HUES64 (cell line): ENCODE results near the gene PRSS16.
"Not testable (repeated sequence)": the region's sequence is repeated elsewhere in the genome, so short reads cannot be mapped to it uniquely, and the experiment has no call there.

Experiments used
- H3K27ac ChIP-seq: 2 replicates; pipeline ENCODE4 v1.7.0; 2013; ENCODE audit warnings: low read depth, low read length, inconsistent platforms
- H3K27me3 ChIP-seq: 2 replicates; pipeline ENCODE4 v1.6.1; 2013; ENCODE audit warnings: mild to moderate bottlenecking, low read length; ENCODE audit not compliant: insufficient read depth
- H3K36me3 ChIP-seq: 2 replicates; pipeline ENCODE4 v1.6.1; 2013; ENCODE audit warnings: mild to moderate bottlenecking, low read length; ENCODE audit not compliant: insufficient read depth
- H3K4me1 ChIP-seq: 2 replicates; pipeline ENCODE4 v1.6.1; 2013; ENCODE audit warnings: mild to moderate bottlenecking, low read length, moderate library complexity; ENCODE audit not compliant: insufficient read depth
- H3K4me3 ChIP-seq: 2 replicates; pipeline ENCODE4 v1.5.1; 2013; ENCODE audit warnings: mild to moderate bottlenecking, low read length, moderate library complexity
- H3K9ac ChIP-seq: 2 replicates; pipeline ENCODE4 v1.6.1; 2013; ENCODE audit warnings: mild to moderate bottlenecking, low read depth, low read length
- H3K9me3 ChIP-seq: 2 replicates; pipeline ENCODE4 v1.6.1; 2013; ENCODE audit warnings: low read depth, low read length; ENCODE audit not compliant: insufficient read depth
- whole genome bisulfite sequencing: fragments of 150-250, 120-280 bp; methylation state at CpG from one replicate; pipeline ENCODE4 v1.1.7; 2013; ENCODE audit warnings: missing lambda C conversion rate; 5-methylcytosine and 5-hydroxymethylcytosine counted together

Gene PRSS16

DNA sequence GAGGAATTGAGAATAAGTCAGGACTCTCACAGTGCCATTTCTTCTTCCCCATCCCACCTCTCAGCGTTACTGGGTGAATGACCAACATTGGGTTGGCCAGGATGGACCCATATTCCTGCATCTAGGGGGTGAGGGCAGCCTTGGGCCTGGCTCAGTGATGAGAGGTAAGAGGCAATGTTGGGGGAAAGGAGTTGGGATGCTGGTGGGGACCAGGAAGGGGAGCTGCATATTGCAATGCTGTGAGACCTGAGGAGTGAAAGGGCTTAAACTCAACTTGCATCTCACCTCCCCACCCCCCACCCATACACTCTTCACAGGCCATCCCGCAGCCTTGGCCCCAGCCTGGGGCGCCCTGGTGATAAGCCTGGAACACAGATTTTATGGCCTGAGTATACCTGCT lies 1.3 kb downstream of the PRSS16 start:
- H3K27ac ChIP-seq, result no peak overlapping the region
- H3K4me1 ChIP-seq, result peaks cover 5% of the 10 kb centered on the region; the same call in 1 of the 2 replicates
- H3K9me3 ChIP-seq, result no peaks in the 10 kb centered on the region
- H3K36me3 ChIP-seq, result no peaks in the 10 kb centered on the region; the same call in 1 of the 2 replicates
- H3K4me3 ChIP-seq, result no peak overlapping the region
- H3K27me3 ChIP-seq, result peaks cover 45% of the 10 kb centered on the region
- H3K9ac ChIP-seq, result no peak overlapping the region
- 92% methylated on average over 3 of the region's 3 CpGs for WGBS

DNA sequence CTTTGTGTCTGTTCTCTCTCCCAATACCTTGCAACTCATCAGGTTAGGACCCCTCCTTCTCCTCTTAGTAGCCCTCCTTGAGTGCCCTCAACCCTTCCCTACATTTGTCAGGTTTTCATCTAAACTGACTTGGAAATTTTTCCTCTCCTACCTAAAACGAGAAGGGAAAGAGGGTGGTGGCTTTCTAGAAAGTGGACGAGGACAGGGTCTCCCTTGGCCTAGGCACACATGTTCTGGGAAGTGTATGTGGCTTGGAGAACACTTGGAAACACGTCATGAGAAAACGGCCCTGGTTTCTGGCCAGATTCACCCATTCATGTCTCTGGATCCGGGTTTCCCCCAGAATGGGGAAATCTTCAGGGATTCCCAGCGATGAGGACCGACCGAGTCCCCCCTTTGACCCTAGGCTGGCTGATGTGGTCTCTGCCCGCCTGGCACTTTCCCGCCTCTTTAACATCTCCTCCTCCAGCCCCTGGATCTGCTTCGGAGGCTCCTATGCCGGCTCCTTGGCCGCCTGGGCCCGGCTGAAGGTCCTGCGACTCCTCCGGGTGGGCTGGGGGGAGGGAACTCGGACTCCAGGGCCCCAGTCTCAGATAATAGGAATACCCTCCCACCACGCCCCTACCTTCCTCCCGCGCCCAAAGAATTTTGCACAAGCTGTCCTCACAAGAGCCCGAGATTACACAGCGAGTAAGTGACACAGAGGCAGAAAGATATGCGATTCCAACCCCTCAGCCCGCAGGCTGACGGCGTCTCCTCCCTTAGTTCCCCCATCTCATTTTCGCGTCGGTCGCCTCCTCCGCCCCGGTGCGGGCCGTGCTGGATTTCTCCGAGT lies 3.0 kb downstream of the PRSS16 start:
- Histone ChIP-seq H3K27me3 (peaks cover 43% of the 10 kb centered on the region), H3K36me3 (no peaks in the 10 kb centered on the region; the same call in 1 of the 2 replicates), H3K4me1 (peaks cover 5% of the 10 kb centered on the region; the same call in 1 of the 2 replicates), H3K27ac (peak overlapping the region; percentile 19; the same call in 1 of the 2 replicates), H3K9me3 (no peaks in the 10 kb centered on the region), H3K9ac (peak overlapping the region; percentile 72), H3K4me3 (peak overlapping the region; percentile 69)
- 3% methylated on average over 35 of the region's 35 CpGs for WGBS

DNA sequence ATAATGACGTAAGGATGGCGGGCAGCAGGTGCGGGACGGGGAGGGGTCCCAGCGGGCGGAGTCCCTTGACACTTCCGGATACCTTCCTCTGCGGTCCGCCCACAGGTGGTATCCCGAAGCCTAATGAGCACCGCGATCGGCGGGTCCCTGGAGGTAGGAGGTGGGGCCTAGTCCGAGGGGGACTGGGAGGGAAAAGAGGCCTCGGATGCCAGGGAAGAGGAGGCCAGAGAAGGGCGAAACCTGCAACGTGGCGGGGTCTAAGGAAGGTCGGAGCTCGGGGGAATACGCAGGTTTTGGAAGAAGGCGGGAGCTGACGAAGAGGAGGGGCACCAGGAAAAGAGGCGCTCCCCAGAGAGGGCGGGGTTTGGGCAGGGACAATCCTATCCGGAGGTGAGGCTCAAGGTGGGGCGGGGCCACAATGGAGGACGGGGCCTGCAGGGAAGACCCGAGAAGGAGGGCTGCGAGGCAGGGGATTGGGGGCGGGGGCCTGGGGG lies 3.7 kb downstream of the PRSS16 start:
- Histone ChIP-seq H3K9me3 (no peaks in the 10 kb centered on the region), H3K4me3 (peak overlapping the region; percentile 69), H3K4me1 (peaks cover 5% of the 10 kb centered on the region; the same call in 1 of the 2 replicates), H3K36me3 (no peaks in the 10 kb centered on the region; the same call in 1 of the 2 replicates), H3K9ac (peak overlapping the region; percentile 72), H3K27ac (peak overlapping the region; percentile 19; the same call in 1 of the 2 replicates), H3K27me3 (peaks cover 43% of the 10 kb centered on the region)
- WGBS, result under 1% methylated on average over 30 of the region's 32 CpGs

DNA sequence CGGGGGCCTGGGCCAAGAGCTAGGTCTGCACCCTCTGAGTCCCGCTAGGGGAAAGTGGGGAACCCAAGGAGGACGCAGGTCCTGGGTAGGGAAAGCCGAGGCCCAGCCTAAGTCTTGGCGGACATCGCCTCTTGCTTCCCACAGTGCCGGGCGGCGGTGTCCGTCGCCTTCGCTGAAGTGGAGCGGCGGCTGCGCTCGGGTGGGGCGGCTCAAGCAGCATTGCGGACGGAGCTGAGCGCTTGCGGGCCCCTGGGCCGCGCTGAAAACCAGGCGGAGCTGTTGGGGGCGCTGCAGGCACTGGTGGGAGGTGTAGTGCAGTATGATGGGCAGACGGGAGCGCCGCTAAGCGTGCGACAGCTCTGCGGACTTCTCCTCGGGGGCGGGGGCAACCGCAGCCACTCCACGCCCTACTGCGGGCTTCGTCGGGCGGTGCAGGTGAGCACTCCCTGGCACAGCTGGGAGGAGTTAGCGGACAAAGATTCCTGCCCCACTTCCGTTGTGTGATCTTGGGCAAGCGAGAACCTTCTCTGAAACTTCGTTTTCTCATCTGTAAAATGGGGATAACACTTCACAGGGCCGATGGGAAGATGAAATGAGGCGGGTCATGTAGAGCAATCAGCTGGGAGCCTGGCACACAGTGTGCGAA lies 4.2 kb downstream of the PRSS16 start:
- WGBS, result 3% methylated on average over 46 of the region's 46 CpGs
- Histone ChIP-seq H3K9ac (peak overlapping the region; percentile 79), H3K27ac (peak overlapping the region; percentile 76; the same call in 1 of the 2 replicates)

DNA sequence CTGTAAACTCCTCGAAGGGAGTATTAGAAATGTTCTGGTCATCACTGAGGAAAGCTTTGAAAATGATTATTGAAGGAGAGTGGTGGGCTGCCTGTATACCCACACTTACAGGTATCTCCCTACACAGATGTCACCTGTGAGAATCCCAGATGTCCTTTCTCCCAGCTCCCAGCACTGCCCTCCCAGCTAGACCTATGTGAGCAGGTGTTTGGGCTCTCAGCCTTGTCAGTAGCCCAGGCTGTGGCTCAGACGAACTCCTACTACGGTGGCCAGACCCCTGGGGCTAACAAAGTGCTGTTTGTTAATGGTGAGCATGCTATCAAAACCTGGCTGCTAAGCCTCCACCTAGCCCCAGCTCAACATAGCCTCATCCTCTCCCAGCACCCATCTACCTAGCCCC lies 7.1 kb downstream of the PRSS16 start:
- H3K4me3 ChIP-seq, result no peak overlapping the region
- H3K9ac ChIP-seq, result no peak overlapping the region
- no peak overlapping the region for H3K27ac ChIP-seq
- peaks cover 15% of the 10 kb centered on the region for H3K27me3 ChIP-seq
- H3K36me3 ChIP-seq, result no peaks in the 10 kb centered on the region; the same call in 1 of the 2 replicates
- 91% methylated on average over 3 of the region's 3 CpGs for WGBS
- peaks cover 5% of the 10 kb centered on the region; the same call in 1 of the 2 replicates for H3K4me1 ChIP-seq
- H3K9me3 ChIP-seq, result no peaks in the 10 kb centered on the region

More for the DNA sequence above, 4.2 kb downstream of the PRSS16 start:
- H3K4me3 ChIP-seq, result peak overlapping the region; percentile 69
- H3K9me3 ChIP-seq, result no peaks in the 10 kb centered on the region
- peaks cover 43% of the 10 kb centered on the region for H3K27me3 ChIP-seq
- no peaks in the 10 kb centered on the region; the same call in 1 of the 2 replicates for H3K36me3 ChIP-seq
- peaks cover 5% of the 10 kb centered on the region; the same call in 1 of the 2 replicates for H3K4me1 ChIP-seq

DNA sequence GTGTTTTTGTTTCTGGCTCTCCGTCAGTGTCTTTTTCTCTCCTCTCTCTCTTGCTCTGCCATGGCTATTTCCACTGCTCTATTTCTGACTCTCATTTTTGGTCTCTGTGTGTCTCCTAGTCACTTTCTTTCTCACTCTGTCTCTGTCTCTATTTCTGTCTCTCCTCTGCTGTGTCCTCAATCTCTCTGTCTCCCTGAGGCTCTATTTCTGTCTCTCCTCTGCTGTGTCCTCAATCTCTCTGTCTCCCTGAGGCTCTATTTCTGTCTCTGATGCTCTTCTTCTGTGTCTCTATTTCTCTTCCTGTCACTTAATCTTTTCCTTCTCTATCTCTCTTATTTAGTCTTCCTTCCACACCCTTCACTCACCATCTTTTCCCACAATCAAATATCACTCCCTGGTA lies 8.4 kb downstream of the PRSS16 start:
- Histone ChIP-seq H3K36me3 (no peaks in the 10 kb centered on the region; the same call in 1 of the 2 replicates), H3K9me3 (no peaks in the 10 kb centered on the region), H3K4me1 (no peaks in the 10 kb centered on the region), H3K27ac (no peak overlapping the region), H3K9ac (no peak overlapping the region), H3K27me3 (peaks cover 11% of the 10 kb centered on the region), H3K4me3 (no peak overlapping the region)
- 90% methylated on average over 1 of the region's 1 CpG for WGBS

DNA sequence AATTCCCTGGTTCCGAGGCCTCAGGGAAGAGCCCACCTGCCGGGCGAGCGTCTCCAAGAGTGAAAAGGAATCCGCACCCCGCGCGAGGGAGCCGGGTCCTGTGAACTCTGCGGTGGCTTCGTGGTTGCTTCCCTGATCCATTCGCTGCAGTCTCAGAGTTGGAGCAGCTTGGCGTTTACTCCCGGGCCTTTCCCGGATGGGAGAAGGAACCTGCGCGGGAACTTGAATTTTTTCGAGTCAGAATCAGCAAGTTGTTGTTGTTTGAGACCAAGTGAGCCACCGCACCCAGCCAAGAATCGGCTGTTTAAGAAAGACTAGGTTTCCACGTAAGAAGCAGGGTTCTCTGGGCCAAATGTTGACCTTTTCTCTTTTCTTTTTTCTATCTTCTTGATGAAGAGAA lies 12.9 kb downstream of the PRSS16 start:
- H3K4me3 ChIP-seq, result peak overlapping the region; percentile 74
- H3K27ac ChIP-seq, result no peak overlapping the region
- H3K27me3 ChIP-seq, result peaks cover 27% of the 10 kb centered on the region
- H3K4me1 ChIP-seq, result no peaks in the 10 kb centered on the region
- no peaks in the 10 kb centered on the region for H3K9me3 ChIP-seq
- WGBS, result 4% methylated on average over 21 of the region's 21 CpGs
- H3K36me3 ChIP-seq, result no peaks in the 10 kb centered on the region
- H3K9ac ChIP-seq, result peak overlapping the region; percentile 64

DNA sequence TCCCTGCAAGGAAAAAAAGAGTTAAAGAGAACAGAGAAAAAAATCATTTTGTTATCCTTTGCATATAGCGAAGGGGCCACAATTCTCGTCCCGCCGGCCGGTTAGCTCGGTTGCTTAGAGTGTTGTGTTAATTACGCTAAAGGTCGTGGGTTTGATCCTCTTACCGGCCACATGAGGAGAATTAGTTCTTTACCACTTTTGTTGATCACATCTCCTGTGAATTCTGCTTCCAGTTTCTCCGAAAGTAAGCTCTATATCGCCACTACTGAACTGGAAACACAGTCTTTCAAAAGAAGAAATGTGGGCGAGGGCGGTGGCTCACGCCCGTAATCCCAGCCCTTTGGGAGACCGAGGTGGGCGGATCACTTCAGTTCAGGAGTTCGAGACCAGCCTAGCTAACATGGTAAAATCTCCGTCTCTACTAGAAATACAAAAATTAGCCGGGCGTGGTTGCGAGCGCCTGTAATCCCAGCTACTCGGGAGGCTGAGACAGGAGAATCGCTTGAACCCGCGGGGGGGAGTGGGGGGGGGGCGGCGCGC lies 13.4 kb downstream of the PRSS16 start:
- peaks cover 27% of the 10 kb centered on the region for H3K27me3 ChIP-seq
- H3K9ac ChIP-seq, result peak overlapping the region; percentile 64
- peak overlapping the region; percentile 74 for H3K4me3 ChIP-seq
- no peaks in the 10 kb centered on the region for H3K4me1 ChIP-seq
- no peaks in the 10 kb centered on the region for H3K36me3 ChIP-seq
- no peak overlapping the region for H3K27ac ChIP-seq
- WGBS, result 3% methylated on average over 30 of the region's 30 CpGs
- H3K9me3 ChIP-seq, result no peaks in the 10 kb centered on the region

DNA sequence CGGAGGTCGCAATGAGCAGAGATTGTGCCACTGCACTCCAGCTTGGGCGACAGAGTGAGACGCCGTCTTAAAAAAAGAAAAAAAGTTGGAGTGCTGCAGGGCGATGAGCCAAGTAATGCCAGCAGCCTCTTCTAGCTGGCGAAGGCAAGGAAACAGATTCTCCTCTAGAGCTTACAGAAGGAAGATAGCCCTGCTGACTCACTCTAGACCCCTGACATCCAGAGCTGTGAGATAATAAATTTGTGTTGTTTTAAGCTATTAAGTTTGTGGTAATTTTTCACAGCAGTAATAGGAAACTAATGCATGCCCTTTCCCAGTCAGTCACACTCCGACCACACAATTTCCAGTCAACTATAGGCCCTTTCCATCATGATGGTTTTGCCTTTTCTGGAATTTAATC lies 16.4 kb downstream of the PRSS16 start:
- H3K9me3 ChIP-seq, result no peaks in the 10 kb centered on the region
- no peaks in the 10 kb centered on the region for H3K4me1 ChIP-seq
- no peak overlapping the region for H3K27ac ChIP-seq
- no peaks in the 10 kb centered on the region for H3K36me3 ChIP-seq
- H3K9ac ChIP-seq, result no peak overlapping the region
- peaks cover 52% of the 10 kb centered on the region for H3K27me3 ChIP-seq
- no peak overlapping the region for H3K4me3 ChIP-seq
- 90% methylated on average over 7 of the region's 8 CpGs for WGBS

DNA sequence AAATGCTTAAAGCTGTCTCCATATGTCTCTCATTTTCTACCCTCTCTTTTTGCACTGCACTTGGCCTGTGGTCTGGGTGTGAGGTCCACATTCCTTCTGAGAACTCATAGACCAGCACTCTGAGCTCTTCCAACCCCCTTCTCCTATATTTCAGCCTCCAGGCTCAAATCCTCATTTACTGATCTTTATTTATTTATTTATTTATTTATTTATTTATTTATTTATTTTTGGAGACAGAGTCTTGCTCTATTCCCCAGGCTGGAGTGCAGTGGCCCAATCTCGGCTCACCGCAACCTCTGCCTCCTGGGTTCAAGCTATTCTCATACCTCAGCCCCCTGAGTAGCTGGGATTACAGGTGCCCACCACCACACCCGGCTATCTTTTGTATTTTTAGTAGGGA lies 19.5 kb downstream of the PRSS16 start:
- not testable (repeated sequence) for H3K27ac ChIP-seq, H3K9ac ChIP-seq
- H3K27me3 ChIP-seq, result peaks cover 49% of the 10 kb centered on the region

More for the DNA sequence above, 19.5 kb downstream of the PRSS16 start:
- H3K4me3 ChIP-seq, H3K4me1 ChIP-seq, H3K36me3 ChIP-seq, H3K9me3 ChIP-seq: not testable (repeated sequence)
- 95% methylated on average over 3 of the region's 3 CpGs for WGBS
